B cell (primary cell): ENCODE data around the gene PLS1. TPM values are rescaled to one million over a fixed set of nuclear protein-coding genes. Genes with fewer than 3 reads are reported as not detected.
A peak's percentile ranks its signal among the peaks of the same experiment; 100 is the strongest.

ENCODE experiments used
- ATAC-seq: fragments of 200-7000 bp; cut with Tn5 transposase; one replicate; pipeline ENCODE4 v1.10.0; 2021; ENCODE audit warnings: low read depth, mild to moderate bottlenecking, moderate number of reproducible peaks, moderate library complexity
- CTCF ChIA-PET: fragments of 350-600 bp; sonication (Branson Sonifier 250); formaldehyde crosslinking; loops from one replicate; lab custom pipeline; 2021; ENCODE audit warnings: antibody characterized with exemption, inconsistent platforms; lab: Charles Lee
- POLR2A ChIA-PET: fragments of 350-600 bp; sonication (Branson Sonifier 250); formaldehyde crosslinking; loops from one replicate; lab custom pipeline; 2021; ENCODE audit warnings: antibody characterized with exemption; lab: Charles Lee
- DNase-seq: peaks from one replicate; pipeline ENCODE4 v3.0.0; 2013
- H2AFZ ChIP-seq: 2 replicates; pipeline ENCODE4 v1.6.1; 2012; ENCODE audit warnings: mild to moderate bottlenecking, low read depth, low read length; ENCODE audit not compliant: insufficient read depth, poor library complexity, severe bottlenecking
- H3K27ac ChIP-seq, 2 donors: 1 replicate in 1 of 2; 2 replicates in 1 of 2; pipeline ENCODE4 v1.5.1; 2012 to 2013; ENCODE audit warnings: low read length in 2 of 2, mild to moderate bottlenecking in 2 of 2, moderate library complexity in 1 of 2
- H3K27me3 ChIP-seq, 4 experiments: fragments of 200-600 bp in 1 of 4; sonication (generic) in 1 of 4; replicated peaks in 1 of 4; 1 replicate in 2 of 4; 2 replicates in 2 of 4; pipeline versions ENCODE4 v1.6.1 to v1.7.0; 2013 to 2016; ENCODE audit warnings: low read length in 3 of 4, mild to moderate bottlenecking in 2 of 4, mixed read lengths in 1 of 4, moderate library complexity in 1 of 4; ENCODE audit not compliant: insufficient read depth in 4 of 4, control insufficient read depth in 3 of 4; ENCODE audit errors: control extremely low read depth in 1 of 4
- H3K36me3 ChIP-seq, 2 experiments: replicated peaks in 1 of 2; 1 replicate in 1 of 2; 2 replicates in 1 of 2; pipeline versions ENCODE4 v1.6.1 to v1.7.1; 2013; ENCODE audit warnings: low read length in 1 of 2; ENCODE audit not compliant: insufficient read depth in 2 of 2, control insufficient read depth in 1 of 2; ENCODE audit errors: control extremely low read depth in 1 of 2, extremely low read depth in 1 of 2
- H3K4me1 ChIP-seq, 2 donors: fragments of 200-600 bp in 1 of 2; sonication (generic) in 1 of 2; 1 replicate in 1 of 2; 2 replicates in 1 of 2; pipeline versions ENCODE4 v1.5.1 to v1.6.1; 2013 to 2017; ENCODE audit warnings: low read length in 2 of 2; ENCODE audit not compliant: control insufficient read depth in 2 of 2, insufficient read depth in 2 of 2
- H3K4me2 ChIP-seq: replicated peaks from 2 replicates; pipeline ENCODE3; 2012; ENCODE audit warnings: mild to moderate bottlenecking, low read depth, low read length; ENCODE audit not compliant: poor library complexity, severe bottlenecking
- H3K4me3 ChIP-seq, 5 experiments: fragments of 200-600 bp in 1 of 5; sonication (generic) in 1 of 5; 1 replicate in 3 of 5; 2 replicates in 2 of 5; pipeline versions ENCODE4 v1.5.1 to v1.7.0; 2011 to 2016; ENCODE audit warnings: low read length in 4 of 5, mild to moderate bottlenecking in 4 of 5, low read depth in 2 of 5, control low read depth in 1 of 5, moderate library complexity in 1 of 5; ENCODE audit not compliant: insufficient read depth in 1 of 5; ENCODE audit errors: control extremely low read depth in 1 of 5, extremely low read depth in 1 of 5
- H3K79me2 ChIP-seq: fragments of 200-600 bp; sonication (generic); one replicate; pipeline ENCODE4 v1.6.0; 2016; ENCODE audit warnings: low read length; ENCODE audit not compliant: control insufficient read depth, insufficient read depth
- H3K9ac ChIP-seq: fragments of 200-600 bp; sonication (generic); 2 replicates; pipeline ENCODE4 v1.6.1; 2017; ENCODE audit warnings: mild to moderate bottlenecking, low read length, moderate library complexity
- H3K9me3 ChIP-seq, 3 donors: one replicate each; pipeline versions ENCODE4 v1.6.1 to v1.7.1; 2013; ENCODE audit warnings: low read length in 2 of 3; ENCODE audit not compliant: control insufficient read depth in 2 of 3, insufficient read depth in 1 of 3; ENCODE audit errors: control extremely low read depth in 1 of 3
- H4K20me1 ChIP-seq: 2 replicates; pipeline ENCODE4 v1.6.0; 2012; ENCODE audit warnings: mild to moderate bottlenecking, low read length; ENCODE audit not compliant: insufficient read depth, control insufficient read depth, poor library complexity, severe bottlenecking
- H3K27ac Mint-ChIP-seq: one replicate; pipeline ENCODE4 v1.8.0; 2021; ENCODE audit warnings: mixed read lengths
- H3K27me3 Mint-ChIP-seq: one replicate; pipeline ENCODE4 v1.8.0; 2021; ENCODE audit warnings: mixed read lengths
- H3K4me1 Mint-ChIP-seq: one replicate; pipeline ENCODE4 v1.8.0; 2021; ENCODE audit warnings: mixed read lengths
- H3K4me3 Mint-ChIP-seq: one replicate; pipeline ENCODE4 v1.8.0; 2021; ENCODE audit warnings: mixed read lengths
- H3K9me3 Mint-ChIP-seq: one replicate; pipeline ENCODE4 v1.8.0; 2022; ENCODE audit warnings: mixed read lengths; ENCODE audit not compliant: insufficient read depth
- CTCF ChIP-seq: fragments of 200-600 bp; IDR thresholded peaks from one replicate; pipeline ENCODE4 v1.8.0; 2022; ENCODE audit warnings: antibody characterized with exemption, mild to moderate bottlenecking
- EZH2 ChIP-seq: IDR thresholded peaks from 2 replicates; pipeline ENCODE4 v1.6.1; 2012; ENCODE audit warnings: borderline replicate concordance, low read depth, mild to moderate bottlenecking, moderate library complexity, low read length; ENCODE audit not compliant: insufficient read depth, poor library complexity, severe bottlenecking
- WGBS: methylation state at CpG from one replicate; pipeline ENCODE4 v1.1.5; 2013; ENCODE audit warnings: missing lambda C conversion rate; ENCODE audit not compliant: insufficient coverage; 5-methylcytosine and 5-hydroxymethylcytosine counted together
- intact Hi-C: fragments of 100-400 bp; cut with micrococcal nuclease; formaldehyde crosslinking; loops from one replicate; pipeline ENCODE4 v1.10.0; 2022
- polyA plus RNA-seq: library from polyadenylated mRNA; depleted of rRNA; stranded (reverse); fragments of >200 nt; gene quantifications from 2 replicates; pipeline ENCODE4 v1.2.3, GENCODE V29; 2012
- total RNA-seq, 2 donors: library from RNA; stranded (reverse); fragments of 120-200 nt in 1 of 2; gene quantifications; 1 replicate in 1 of 2; 2 replicates in 1 of 2; pipeline versions ENCODE4 v1.2.3 to v1.2.4, GENCODE V29; 2013 to 2022

Gene PLS1
- total and polyA plus RNA-seq, 2 donors (not counting 1 experiment from before 2014, with no cell fraction given), result 0.13 to 0.74 TPM

GRCh38 chr3:142724682-142725356 is 128.6 kb downstream of the PLS1 start:
- ChIA-PET CTCF (no interaction called here), POLR2A (no interaction called here)
- 16% methylated on average over 33 of the region's 35 CpGs for WGBS
- Mint-ChIP-seq H3K4me3 (peak overlapping the region; percentile 87), H3K27me3 (peaks cover 27% of the 10 kb centered on the region), H3K4me1 (peaks cover 13% of the 10 kb centered on the region), H3K9me3 (no peaks in the 10 kb centered on the region), H3K27ac (peak overlapping the region; percentile 66)
- H3K9ac ChIP-seq, result peak overlapping the region; percentile 76
- H3K27ac ChIP-seq, result no peak overlapping the region
- DNase-seq (no peak), ATAC-seq (no peak)
- no peaks in the 10 kb centered on the region for H3K36me3 ChIP-seq
- peak overlapping the region; percentile 97 for H3K4me2 ChIP-seq
- peak overlapping the region; percentile 44 to 76 (median 65) for H3K4me3 ChIP-seq
- TF ChIP-seq CTCF (no peak), EZH2 (peak; percentile 66)
- H3K4me1 ChIP-seq, result peaks cover 8 to 11% of the 10 kb centered on the region in 2 donors
- peak overlapping the region; percentile 86 for H2AFZ ChIP-seq
- H3K27me3 ChIP-seq, result peaks cover 0 to 13% (median 10%) of the 10 kb centered on the region in 4 experiments
- intact Hi-C loops, result loop anchor here (1.0 to 5.0 kb wide), 5 partner anchors 128 to 928 kb away; partner anchors contain the start of genes ATR, PLS1, U2SURP and XRN1
- H3K9me3 ChIP-seq, result peaks cover 0 to 7% (median 1%) of the 10 kb centered on the region in 3 donors
- H3K79me2 ChIP-seq, result no peaks in the 10 kb centered on the region
- H4K20me1 ChIP-seq, result no peaks in the 10 kb centered on the region

GRCh38 chr3:142725357-142725739 is 129.2 kb downstream of the PLS1 start:
- no peak overlapping the region for H3K27ac Mint-ChIP-seq
- peak overlapping the region; percentile 97 for H3K4me2 ChIP-seq
- H3K27me3 Mint-ChIP-seq, result peaks cover 25% of the 10 kb centered on the region
- no peak overlapping the region for H3K27ac ChIP-seq
- H3K79me2 ChIP-seq, result no peaks in the 10 kb centered on the region
- no peaks in the 10 kb centered on the region for H3K36me3 ChIP-seq
- peaks cover 0 to 7% (median 1%) of the 10 kb centered on the region in 3 donors for H3K9me3 ChIP-seq
- no peaks in the 10 kb centered on the region for H3K9me3 Mint-ChIP-seq
- WGBS, result 100% methylated on average over 2 of the region's 5 CpGs
- peaks cover 0 to 13% (median 10%) of the 10 kb centered on the region in 4 experiments for H3K27me3 ChIP-seq
- no peak for TF ChIP-seq EZH2
- no peak for TF ChIP-seq CTCF
- CTCF ChIA-PET, result no interaction called here
- H3K9ac ChIP-seq, result no peak overlapping the region
- no peak for ATAC-seq
- H2AFZ ChIP-seq, result no peak overlapping the region
- peaks cover 13% of the 10 kb centered on the region for H3K4me1 Mint-ChIP-seq
- intact Hi-C loops, result loop anchor here (2.0 kb wide), 1 partner anchor 147 kb away; the partner anchor contains the start of gene ATR
- DNase-seq, result no peak
- H4K20me1 ChIP-seq, result no peaks in the 10 kb centered on the region
- POLR2A ChIA-PET, result no interaction called here
- peaks cover 8 to 11% of the 10 kb centered on the region in 2 donors for H3K4me1 ChIP-seq
- peak overlapping the region in 1 of 5 experiments; percentile 75 for H3K4me3 ChIP-seq
- peak overlapping the region; percentile 87 for H3K4me3 Mint-ChIP-seq
